DMS153 treated with DMSO at 0.1 percent for 48 hours (cell line): Measurements from ENCODE around the gene RABIF.
"Not testable (repeated sequence)": the region's sequence is repeated elsewhere in the genome, so short reads cannot be mapped to it uniquely, and the experiment has no call there.

Source experiments
- DNase-seq: peaks from one replicate; lab custom pipeline; 2025; ENCODE audit not compliant: unreplicated experiment; lab: John Stamatoyannopoulos, UW

Gene RABIF

DNA sequence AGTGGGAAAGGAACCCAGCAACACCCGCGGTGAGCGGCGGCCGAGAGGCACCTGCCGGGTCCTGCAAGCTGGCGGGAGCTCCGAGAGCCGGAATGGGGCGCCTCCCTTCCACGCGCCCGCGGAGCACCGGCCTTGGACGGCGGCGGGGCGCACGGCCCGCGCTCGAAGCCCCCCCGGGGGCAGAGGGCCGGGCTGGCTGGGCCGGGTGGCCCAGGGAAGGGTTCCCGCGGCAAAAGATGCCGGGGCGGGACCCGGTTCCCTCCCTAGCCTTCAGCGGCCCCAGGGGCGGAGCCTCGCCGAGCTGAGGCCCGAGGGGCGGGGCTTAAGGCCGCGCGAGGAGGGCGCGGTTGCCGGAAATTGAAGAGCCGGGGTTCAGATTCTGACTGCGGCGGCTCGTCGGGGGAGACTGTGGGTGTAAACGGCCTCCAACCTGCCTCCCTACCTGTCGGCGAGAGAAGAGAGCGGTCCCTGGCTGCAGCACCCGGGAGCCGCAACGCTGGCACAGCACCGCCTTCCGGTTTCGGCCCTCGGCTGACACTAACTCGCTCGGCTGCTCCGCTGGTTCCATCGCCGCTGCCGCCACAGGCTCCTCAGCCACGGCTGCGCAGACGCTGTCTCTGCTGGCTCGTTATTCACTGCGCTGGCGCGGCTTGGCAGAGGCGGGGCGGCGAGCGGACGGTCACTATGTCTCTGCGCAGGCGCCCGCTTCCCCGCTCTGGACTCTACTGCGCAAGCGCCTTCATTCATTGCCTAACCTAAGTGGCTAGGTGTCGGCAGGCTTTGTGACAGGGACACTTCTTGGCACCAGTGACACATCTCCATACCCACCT is at the start of gene RABIF:
Gene RABIF, minus strand, starts transcription at position 619 of the 830 bp plus-strand sequence. Its CDS starts 51 bp downstream, at position 568.
- peak; percentile 99 for DNase-seq

DNA sequence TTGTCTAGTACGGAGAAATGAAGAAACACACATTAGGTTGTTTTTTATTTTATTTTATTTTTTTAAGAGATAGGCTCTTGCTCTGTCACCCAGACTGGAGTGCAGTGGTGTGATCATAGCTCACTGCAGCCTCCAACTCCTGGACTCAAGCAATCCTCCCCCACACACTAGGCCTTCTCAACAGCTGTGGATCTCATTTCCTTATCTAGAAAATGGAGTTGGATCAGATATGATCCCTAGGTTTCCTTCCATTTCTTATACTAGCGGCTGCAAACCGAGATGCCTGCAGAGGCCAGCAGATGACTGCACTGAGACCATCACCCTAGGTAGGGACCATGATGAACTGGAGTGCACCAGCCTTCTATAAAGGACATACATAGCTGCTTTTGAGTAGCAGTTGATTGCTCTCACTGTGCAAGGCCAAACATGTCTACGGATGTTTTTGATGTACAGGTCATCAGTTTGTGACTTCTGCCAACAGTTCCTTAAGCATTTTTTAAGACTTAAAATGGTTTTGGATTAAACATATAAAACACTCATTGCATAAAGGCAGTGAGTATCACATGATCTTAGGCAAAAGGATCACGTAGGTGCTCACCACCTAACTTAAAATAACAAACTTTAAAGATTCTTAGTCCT is 49.5 kb upstream of the RABIF start:
- DNase-seq, result no peak

- not testable (repeated sequence) for DNase-seq
Measured at GRCh38 chr1:202936409-202936808, 47.5 kb upstream of the RABIF start.

GRCh38 chr1:202935844-202936243 is 46.9 kb upstream of the RABIF start:
- DNase-seq, result no peak

- no peak for DNase-seq
Measured at GRCh38 chr1:202934755-202935154, 45.8 kb upstream of the RABIF start.

DNA sequence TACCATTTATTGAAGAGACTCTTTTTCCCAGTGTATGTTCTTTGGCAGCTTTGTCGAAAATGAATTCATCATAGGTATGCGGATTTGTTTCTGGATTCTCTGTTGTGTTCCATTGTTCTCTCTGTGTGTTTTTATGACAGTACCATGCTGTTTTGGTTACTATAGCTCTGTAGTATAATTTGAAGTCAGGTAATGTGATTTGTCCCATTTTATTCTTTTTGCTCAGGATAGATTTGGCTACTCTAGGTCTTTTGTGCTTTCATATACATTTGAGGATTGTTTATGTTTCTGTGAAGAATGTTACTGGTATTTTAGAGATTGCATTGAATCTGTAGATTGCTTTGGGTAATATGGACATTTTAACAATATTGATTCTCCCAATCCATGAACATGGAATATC is 43.5 kb upstream of the RABIF start:
- no peak for DNase-seq

DNA sequence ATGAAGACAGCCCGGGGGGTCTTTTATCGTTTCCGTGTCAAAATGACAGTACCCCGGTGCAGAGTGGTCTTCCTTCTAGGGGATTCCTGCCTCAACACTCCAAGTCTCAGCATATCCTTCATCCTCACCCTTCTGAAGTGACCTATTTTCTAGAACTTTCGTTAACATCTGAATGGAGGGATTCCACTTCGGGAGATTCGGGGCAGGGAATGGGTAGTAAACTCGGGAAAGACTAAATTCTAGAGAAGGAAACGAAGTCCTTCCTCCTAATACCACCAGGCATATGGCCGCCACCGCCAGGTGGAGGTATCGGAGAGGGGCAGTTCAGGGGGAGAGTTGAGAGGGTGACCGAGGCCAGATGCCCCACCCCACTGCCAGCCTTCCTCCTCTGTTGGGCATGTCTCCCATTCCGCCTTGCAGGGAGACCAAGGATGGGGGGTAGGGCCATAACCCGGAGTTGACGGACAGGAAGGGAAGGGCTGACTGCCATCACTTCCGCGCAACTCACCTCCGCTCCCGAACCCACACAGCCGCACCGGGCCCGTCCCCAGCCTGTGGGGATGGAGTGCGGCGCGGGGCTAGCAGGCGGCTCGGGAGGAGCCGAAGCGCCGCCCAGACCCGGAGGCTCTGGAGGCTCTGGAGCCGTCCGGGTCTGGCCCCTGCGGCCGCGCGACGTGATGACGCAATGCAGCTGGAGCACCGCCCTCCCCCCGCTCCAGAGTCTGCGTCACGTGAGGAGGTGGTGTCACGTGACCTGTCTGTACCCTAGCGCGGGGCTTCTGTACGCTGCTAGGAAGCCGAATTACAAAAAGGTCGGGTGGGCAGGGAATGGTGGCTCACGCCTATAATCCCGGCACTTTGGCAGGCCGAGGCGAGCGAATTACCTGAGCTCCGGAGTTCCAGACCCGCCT is 37.9 kb upstream of the RABIF start, which contains the start of gene KLHL12:
Gene KLHL12, minus strand, starts transcription at position 654 of the 911 bp plus-strand sequence. CDS start 2,072 bp downstream, outside the sequence.
- DNase-seq, result peak; percentile 98

DNA sequence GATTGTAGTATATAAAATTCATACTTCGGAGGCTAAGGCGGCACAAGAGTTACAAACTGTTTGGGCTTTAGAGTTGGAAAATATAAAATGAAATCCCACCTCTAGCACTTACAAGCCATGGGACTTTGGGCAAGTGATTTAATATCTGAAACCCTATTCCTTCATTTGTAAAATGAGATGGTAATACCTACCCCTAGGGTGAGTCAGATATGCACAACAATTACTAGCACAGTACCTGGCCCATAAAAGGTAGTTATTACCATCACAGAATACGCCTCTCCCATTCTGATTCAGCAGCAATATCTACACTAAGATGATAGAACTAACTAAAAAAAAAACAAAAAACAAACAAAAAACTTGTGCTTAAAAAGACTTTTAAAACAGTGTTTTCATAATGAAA is 34.6 kb upstream of the RABIF start:
- no peak for DNase-seq

GRCh38 chr1:202919615-202920014 is 30.7 kb upstream of the RABIF start:
- DNase-seq, result no peak

DNA sequence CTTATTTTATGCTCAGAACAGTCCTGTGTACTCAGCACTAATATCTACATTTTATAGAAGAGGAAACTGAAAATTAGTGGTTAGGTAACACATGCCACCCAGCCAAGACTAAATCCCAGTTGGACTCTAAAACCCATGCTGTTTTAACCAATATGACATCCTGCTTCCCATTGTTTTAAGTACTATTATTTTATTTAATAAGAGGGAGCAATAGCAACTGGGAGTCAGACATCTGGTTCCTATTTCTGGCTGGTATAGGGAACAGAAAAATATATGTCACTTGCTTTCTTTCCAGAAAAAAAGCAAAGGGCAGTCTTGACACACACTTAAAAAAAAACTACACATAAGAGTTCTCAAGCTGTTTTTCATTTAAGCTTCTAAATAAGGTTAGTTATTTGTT is 26.2 kb upstream of the RABIF start:
- DNase-seq, result no peak

- not testable (repeated sequence) for DNase-seq
Measured at GRCh38 chr1:202912476-202912875, 23.5 kb upstream of the RABIF start.

DNA sequence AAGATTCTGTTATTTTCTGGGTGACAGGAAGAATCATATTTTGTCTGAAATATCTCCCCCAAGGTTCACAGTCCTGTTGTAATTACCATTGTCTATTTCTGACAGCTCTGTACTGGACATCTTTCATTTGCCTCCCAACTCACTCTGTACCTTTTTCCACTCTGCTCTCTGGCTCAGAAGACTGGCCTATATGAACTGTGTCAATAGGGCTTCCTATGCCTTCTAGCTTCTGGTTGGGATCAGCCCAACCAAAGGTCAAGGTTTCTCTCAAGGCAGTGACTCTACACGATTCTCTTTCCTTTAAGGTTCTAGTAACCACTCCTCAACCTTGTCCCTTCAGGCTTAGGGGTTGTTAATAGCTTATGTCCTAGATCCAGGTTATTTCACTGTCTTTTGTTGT is 20.5 kb upstream of the RABIF start:
- DNase-seq, result no peak

DNA sequence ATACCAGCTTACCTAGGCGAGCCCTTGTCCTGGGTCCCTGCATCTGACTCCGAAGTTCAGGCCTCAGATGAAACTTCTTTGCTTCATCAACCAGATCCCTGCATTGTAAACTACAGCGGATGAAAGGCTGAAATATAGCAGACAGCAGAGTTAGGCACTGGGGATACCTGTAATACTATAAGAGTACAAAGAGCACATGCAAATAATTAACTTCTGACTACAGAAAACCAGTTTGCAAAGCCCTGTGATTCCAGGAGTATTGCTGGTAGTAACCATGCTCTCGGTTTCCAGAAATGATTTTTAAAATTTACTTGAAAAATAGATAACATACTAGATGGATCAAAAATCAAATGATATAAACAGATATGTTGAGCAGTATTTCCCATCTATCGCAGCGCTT is 20.0 kb upstream of the RABIF start:
- no peak for DNase-seq

DNA sequence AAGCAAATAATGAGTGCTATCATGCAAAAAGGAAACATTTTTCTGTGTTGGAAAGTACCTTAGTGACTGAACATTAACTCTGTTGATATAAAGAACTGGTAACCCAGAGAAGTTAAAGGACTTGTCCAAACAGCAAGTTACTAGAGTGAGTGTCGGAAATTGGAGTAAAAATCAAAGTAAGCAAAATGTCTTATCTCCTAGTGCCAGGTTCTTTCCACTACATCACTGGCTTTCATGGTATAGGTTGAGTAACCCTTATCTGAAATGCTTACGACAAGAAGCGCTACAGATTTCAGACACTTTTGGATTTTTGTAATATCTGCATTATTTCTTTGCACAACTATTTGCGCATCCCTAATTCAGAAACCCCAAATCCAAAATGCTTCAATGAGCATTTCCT is 16.4 kb upstream of the RABIF start:
- DNase-seq, result no peak

DNA sequence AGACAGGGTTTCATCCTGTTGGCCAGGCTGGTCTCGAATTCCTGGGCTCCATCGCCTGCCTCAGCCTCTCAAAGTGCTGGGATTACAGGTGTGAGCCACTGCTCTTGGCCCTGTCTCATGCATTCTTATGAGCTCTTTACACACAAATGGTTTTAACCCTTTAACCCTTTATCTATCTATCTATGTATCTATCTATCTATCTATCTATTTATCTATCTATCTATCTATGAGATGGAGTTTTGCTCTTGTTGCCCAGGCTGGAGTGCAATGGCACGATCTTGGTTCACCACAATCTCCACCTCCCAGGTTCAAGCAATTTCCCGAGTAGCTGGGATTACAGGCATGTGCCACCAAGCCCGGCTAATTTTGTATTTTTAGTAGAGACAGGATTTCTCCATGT is 14.9 kb upstream of the RABIF start:
- DNase-seq, result not testable (repeated sequence)

GRCh38 chr1:202901555-202901954 is 12.6 kb upstream of the RABIF start:
- DNase-seq, result no peak

DNA sequence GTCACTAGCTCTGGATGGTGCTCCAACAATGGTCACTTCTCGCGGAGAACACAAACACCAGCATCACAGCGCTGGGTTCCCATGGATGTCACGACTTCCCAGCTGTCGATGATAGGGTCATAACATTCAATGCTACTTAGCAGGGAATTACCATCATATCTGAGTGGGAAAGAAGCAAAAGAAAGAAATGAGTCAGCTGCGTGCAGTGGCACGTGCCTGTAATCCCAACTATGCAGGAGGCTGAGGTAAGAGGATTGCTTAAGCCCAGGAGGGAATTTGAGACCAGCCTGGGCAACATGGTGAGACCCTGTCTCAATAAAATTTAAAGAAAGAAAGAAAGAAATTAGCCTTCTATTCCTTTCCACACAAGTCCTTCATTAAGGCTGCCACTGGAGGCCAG is 3.6 kb upstream of the RABIF start:
- no peak for DNase-seq

GRCh38 chr1:202890392-202890791 is 1.4 kb upstream of the RABIF start:
- DNase-seq, result no peak

DNA sequence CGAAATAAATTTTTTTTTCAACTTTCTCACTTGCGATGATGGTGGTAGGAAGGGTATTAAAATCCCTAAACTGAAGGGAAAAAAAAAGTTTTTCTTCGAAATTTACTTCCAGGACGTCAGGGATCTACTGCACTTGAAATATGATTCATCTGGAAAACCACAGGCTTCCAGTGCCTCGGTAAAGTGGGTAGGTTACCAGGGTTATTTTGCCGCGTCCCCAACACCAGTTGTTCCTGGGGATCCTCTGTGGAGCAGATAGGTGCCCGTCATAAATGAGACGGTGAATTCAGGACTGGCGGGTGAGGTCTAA is 773 bp downstream of the RABIF start:
- DNase-seq, result no peak

DNA sequence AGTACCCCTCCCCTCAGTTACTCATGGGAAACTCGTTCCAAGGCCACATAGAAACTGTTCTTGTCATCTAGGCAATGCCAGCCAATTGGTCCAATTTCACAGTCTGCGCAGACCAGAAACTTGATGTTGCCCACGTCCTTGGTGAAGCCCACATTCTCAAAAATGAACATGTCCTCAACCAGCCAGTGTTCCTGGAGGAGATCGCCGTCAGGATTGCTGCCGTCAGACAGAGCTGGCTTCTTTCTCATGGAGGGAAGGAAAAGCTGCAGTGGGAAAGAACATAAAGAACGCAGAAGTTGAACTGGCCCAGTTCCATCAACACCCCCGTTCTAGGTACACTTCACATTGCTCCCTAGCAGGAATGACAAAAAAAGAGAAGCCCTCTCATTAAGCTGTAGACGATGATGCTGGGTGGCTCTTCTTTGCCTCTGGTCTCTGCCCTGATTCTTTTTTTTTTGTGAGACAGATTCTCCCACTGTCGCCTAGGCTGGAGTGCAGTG is 7.9 kb downstream of the RABIF start:
- no peak for DNase-seq

DNA sequence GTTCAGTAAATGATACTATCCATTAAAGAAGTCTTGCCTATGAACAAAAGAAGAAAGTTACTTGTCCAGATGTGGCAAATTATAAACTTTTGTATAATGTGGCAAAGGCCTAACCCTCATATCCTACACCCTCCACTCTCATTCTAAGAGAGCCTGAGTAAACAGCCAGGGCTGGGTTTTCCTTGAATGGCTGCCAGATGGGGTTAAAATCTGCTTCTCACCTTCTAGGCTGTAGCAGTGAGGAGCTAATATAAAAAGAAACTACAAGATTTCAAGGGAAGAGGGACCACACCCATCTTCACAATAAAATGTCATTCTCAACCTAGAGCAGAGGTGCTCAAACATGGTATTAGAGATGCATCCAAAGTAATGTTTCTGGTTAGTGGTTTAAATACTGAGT is 8.9 kb downstream of the RABIF start:
- no peak for DNase-seq
